Inflammatory macrophage treated with lipopolysaccharide for 1 hour (primary cell): ENCODE data around the gene COL3A1.

Experiments used
- DNase-seq, 2 donors: peaks; one replicate each; pipeline ENCODE4 v3.0.0-alpha.2; 2020 to 2022

The COL3A1 gene

DNA sequence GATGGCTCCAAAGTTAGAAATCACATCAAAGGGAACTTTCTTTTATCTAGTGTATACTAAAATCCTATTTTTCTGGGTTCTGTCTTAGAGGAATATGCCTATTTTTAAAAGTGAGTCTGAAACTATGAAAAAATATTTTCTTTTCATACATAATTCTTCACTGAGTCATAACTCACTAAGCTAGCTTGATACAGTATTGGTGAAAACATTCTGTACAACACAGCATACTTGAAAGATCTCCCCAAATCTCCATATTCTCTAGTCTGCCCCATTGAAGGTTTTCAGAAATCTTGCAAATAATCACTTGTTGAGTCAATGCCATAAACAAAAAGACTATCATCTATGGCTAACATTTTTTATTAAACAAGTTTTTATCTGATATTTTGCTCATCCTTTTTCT, 44.5 kb downstream of the COL3A1 start:
- no peak for DNase-seq

DNA sequence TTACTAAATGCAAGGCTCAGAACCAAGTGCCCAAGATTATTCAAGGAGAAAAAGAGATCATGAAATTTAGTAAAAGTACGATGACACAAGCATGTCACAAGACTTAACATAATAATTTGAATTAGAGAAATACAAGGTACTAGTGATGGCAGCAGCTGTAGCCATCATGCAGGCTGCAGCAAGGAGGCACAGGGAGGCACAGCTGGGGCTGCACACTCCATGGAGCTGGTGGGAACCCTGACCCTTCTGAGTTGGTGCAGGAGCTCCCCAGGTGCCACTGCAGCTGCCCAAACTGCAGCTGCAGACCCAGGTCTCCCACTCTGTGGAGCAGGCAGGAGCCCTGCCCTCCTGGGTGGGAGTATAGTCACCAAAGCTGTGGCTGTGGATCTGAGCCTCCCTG, 46.0 kb downstream of the COL3A1 start:
- DNase-seq = no peak

GRCh38 chr2:189022053-189022481, 47.9 kb downstream of the COL3A1 start:
- DNase-seq = no peak

DNA sequence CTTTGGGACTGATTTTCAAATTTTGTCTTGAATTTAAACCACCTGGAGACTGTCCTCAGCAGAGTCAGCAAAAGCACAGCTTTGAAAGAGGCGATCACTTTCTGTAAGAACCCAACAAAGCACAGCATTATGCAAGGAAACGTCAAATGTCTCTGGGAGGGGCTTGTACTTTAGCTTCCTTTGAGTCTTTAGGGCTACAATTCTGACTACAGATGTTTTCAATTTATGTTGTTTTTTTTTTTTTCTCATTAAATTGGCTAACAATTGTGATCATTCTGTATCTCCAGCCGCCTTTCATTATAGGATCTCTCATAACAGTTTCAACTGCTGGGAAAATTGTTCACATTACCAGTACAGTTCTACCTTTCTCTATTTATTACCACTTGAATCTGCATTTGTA, 48.3 kb downstream of the COL3A1 start:
- no peak for DNase-seq

DNA sequence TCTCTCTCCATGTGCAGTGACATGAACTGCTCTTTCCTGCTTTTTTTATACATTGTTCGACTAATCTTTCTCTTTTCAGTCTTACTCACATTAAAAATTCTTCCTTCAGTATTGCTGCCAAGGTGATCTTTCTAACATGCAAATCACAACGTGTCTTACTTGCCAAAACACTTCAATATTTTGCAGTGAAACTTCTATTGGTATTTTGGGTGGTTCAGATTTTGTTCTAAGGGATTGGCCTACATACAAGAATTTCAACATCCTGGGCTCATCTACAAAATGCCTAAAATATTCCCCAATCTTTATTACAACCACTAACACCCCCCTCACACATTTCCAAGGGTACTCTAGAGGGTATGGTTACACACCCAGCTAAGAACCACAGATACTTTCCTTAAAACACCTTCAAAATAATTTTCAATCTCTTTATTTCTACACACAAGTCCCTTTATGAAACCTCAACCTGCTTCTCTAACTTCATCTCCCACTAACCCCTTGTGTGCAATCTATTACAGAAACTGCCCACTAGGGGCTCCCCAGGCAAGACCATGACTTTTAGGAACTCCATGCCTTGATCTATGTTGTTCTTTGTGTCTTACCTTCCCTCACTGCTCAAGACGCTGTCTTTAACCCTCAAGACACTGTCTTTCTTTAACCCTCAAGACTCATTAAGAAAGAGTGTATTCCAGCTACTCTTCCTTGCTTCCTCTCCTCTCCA, 50.9 kb downstream of the COL3A1 start:
- DNase-seq = no peak

DNA sequence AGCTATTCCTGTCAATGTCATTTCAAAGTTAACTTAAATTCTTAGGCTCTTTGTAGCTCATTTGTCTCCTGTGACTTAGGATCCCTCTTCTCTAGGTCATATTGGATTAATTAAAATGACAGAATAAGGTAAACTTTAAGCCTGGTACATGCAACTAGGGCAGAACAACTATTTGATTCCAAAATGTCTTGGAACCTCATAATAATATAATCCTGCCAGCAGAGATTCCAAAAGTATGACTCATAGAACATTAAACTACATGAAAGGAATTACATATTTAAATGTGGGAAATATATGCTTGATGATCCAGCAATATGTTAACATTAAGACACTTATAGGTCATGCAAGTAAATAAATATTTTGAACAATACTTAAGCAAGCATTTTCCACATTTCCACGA, 63.3 kb downstream of the COL3A1 start:
- no peak for DNase-seq

GRCh38 chr2:189045836-189046235, 71.7 kb downstream of the COL3A1 start:
- DNase-seq = no peak

GRCh38 chr2:189046320-189046719, 72.1 kb downstream of the COL3A1 start:
- no peak for DNase-seq

- no peak for DNase-seq
Observed at GRCh38 chr2:189047171-189047888, 73.2 kb downstream of the COL3A1 start.

DNA sequence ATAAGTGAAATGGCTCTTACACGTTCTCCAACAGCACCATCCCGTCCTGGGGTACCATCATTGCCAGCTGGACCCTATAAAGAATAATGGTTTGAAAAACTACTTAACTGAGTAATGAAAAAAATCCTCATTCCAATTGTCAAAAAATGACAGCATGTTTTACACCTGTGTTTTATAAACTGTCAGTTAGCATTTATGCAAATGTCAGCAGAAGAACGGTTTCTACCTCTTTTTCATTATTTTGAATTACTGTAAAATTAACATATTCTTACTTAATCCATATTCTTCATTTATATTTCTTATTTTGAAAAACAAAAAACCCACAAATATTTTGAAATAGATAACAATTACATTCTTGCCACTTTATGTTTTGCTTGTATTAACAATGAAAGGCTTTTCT, 74.0 kb downstream of the COL3A1 start:
- DNase-seq = no peak

- DNase-seq = no peak
Observed at GRCh38 chr2:189049709-189050164, 75.6 kb downstream of the COL3A1 start.

GRCh38 chr2:189050165-189050712, 76.1 kb downstream of the COL3A1 start:
- DNase-seq = no peak

- DNase-seq = no peak
Observed at GRCh38 chr2:189056200-189057106, 82.3 kb downstream of the COL3A1 start.

DNA sequence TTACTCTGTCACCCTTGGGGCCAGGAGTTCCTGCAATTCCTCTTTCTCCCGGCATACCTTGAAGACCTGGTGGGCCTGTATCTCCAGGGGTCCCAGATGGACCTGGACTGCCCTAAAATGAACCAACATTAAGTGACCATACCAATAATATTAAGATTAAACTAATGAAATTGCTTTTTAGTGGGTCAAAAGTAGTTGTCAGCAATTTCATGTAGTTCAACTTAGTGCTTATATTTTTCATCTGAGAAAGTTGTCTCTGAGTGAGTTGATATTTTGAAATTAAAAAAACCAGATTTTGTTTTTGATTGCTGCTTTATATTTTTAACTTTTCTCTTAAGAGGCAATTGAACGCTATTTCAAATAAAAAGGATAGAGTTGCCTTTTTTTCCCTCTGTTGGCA, 83.1 kb downstream of the COL3A1 start:
- DNase-seq = no peak

DNA sequence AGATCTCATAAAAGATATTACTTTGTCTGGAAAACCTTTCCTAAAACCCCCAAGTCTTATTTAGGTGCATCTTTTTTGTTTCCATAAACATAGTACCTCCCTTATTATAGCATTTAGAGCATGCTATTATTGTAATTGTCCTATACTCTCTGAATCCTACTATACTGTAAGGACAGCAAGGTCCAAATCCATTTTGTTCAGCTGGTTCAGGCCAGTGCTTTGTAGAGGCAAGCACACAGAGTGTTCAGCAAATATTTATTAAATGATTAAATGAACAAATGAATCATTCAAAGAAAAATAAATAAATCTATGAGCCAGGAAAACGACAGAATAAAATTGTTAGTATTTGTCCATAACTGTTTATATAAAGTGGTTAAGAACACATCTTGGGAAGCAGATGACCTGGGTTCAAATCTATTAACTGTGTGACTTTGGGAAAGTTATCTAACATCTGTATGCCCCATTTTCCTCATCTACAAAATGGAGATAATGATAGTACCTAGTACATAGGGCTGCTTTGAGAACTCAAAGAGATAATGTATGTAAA, 86.0 kb downstream of the COL3A1 start:
- DNase-seq = no peak
